AG09319 (cell line): ENCODE data around the gene RPL5.

Experiments
- DNase-seq: peaks from one replicate; pipeline ENCODE4 v3.0.0-alpha.2; 2010; ENCODE audit warnings: low read depth; ENCODE audit errors: extremely low read depth
- TF ChIP-seq, protein P1 (sequence below): IDR thresholded peaks from 2 replicates; pipeline ENCODE4 v1.5.1; 2011; ENCODE audit warnings: low read depth, mild to moderate bottlenecking, inconsistent platforms, low read length, moderate library complexity

RPL5 gene

DNA sequence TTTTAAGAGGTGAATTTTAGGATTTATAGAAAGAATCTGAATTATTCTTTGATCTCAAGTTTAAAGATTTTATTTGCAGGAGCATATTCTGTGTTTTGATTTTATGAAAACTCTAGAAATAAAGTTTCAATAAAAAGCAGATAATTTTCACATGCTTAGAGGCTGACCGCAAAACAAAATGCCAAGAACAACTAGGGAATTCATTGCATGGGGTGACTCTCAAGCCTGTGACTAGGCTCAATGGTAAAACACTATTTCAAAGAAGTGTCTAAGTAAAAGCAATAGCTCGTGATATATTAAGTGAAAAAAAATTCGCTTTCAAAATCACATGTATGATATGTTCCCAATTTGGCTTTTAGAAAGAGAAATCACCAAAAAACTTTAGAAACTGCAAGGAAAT lies 49.6 kb downstream of the RPL5 start:
- no peak for DNase-seq
- TF ChIP-seq, protein P1, sequence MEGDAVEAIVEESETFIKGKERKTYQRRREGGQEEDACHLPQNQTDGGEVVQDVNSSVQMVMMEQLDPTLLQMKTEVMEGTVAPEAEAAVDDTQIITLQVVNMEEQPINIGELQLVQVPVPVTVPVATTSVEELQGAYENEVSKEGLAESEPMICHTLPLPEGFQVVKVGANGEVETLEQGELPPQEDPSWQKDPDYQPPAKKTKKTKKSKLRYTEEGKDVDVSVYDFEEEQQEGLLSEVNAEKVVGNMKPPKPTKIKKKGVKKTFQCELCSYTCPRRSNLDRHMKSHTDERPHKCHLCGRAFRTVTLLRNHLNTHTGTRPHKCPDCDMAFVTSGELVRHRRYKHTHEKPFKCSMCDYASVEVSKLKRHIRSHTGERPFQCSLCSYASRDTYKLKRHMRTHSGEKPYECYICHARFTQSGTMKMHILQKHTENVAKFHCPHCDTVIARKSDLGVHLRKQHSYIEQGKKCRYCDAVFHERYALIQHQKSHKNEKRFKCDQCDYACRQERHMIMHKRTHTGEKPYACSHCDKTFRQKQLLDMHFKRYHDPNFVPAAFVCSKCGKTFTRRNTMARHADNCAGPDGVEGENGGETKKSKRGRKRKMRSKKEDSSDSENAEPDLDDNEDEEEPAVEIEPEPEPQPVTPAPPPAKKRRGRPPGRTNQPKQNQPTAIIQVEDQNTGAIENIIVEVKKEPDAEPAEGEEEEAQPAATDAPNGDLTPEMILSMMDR, result no peak

GRCh38 chr1:92882819-92883218 lies 51.0 kb downstream of the RPL5 start:
- DNase-seq, result no peak
- TF ChIP-seq, protein P1, result no peak

- TF ChIP-seq, protein P1, result no peak
Observed at GRCh38 chr1:92883297-92883696, 51.5 kb downstream of the RPL5 start.

DNA sequence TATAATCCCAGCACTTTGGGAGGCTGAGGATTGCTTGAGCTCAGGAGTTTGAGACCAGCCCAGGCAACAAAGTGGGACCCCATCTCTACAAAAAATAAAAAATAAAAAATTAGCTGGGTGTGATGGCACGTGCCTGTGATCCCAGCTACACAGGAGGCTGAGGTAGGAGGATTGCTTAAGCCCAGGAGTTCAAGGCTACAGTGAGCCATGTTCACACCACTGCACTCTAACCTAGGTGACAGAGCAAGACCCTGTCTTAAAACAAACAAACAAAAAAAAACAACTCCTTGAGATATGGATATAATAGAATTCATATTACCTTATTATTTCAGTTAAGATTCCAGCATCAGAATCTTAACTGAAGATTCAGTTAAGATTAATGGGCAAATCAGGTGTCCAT lies 52.4 kb downstream of the RPL5 start:
- TF ChIP-seq, protein P1, result no peak
- DNase-seq, result no peak

More at GRCh38 chr1:92883297-92883696, 51.5 kb downstream of the RPL5 start:
- DNase-seq, result no peak

DNA sequence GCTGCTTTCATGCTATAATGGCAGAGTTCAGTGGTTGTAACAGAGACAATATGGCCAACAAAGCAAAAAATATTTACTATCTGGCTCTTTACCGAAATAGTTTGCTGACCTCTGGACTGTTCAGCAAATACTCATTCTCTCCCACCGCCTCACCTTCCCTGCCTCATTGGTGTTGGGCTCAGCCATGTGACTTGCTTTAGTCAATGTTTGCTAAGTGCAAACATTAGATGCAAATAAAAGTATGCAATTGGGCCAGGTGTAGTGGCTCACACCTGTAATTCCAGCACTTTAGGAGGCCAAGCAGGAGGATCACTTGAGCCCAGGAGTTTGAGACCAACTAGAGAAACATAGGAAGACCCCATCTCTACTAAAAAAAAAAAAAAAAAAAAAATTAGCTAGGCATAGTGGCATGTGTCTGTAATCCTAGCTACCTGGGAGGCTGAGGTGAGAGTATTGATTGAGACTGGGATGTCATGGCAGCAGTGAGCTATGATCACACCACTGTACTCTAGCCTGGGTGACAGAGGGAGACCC lies 55.1 kb downstream of the RPL5 start:
- DNase-seq, result no peak
- TF ChIP-seq, protein P1, result no peak

GRCh38 chr1:92887465-92887864 lies 55.6 kb downstream of the RPL5 start:
- DNase-seq, result no peak
- TF ChIP-seq, protein P1, result no peak
